ENCODE results near the gene RGL2.

Gene RGL2

DNA sequence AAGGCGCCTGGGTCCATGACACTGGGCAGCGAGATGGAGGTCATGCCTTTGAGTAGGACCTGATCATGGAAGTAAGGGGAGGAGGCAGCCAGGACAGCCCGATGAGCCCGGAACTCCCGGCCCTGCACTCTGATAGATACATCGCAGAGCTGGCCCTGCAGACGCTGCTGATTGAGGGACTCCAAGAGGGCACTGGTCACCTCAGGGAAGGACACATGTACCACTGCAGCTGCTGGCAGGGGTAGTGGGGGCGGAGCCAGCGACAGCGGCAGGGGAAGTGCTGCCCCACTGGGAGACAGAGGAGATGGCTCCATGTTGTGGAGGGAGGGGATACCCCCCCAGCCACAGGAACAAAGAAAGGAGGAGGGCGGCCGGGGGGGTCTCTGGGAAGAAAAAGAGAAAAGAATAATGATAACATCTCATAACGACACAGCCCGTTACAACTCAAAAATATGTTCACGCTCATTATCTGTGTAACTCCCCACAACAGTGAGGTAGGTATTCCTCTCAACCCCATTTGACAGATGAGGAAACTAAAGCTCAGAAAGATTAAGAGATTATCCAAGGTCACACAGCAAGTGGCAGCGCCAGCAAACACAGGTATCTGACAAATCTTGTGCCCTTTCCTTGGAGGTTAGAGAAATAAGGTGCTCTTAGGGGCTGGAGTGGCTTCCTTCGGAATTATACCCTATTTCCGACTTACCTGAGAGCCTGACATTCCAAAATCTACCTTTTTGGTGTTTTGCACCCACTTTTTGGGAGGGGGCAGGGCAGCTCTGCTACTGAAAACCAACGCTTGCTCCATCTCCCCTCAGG lies 18.1 kb upstream of the RGL2 start:
- Histone ChIP-seq H3K9me3 (ENCODE audit: control insufficient read depth in 1 of 2, low read length in 2 of 2) (no peaks in the 10 kb centered on the region), H3K27me3 (ENCODE audit: control insufficient read depth in 1 of 2, insufficient read depth in 2 of 2, low read length in 2 of 2) (no peaks in the 10 kb centered on the region), H3K27ac (ENCODE audit: low read depth, low read length) (no peak overlapping the region), H3K4me1 (ENCODE audit: control insufficient read depth in 1 of 2, insufficient read depth in 2 of 2, low read length in 2 of 2) (peaks cover 55 to 73% of the 10 kb centered on the region in 2 donors), H3K36me3 (ENCODE audit: control insufficient read depth in 1 of 2, insufficient read depth in 2 of 2, low read length in 2 of 2) (peaks cover 26 to 37% of the 10 kb centered on the region in 2 donors), H3K9ac (ENCODE audit: low read depth in 1 of 2, low read length in 2 of 2) (no peak overlapping the region), H3K4me3 (ENCODE audit: low read depth in 1 of 2, low read length in 2 of 2) (peak overlapping the region; percentile 50 to 59)

DNA sequence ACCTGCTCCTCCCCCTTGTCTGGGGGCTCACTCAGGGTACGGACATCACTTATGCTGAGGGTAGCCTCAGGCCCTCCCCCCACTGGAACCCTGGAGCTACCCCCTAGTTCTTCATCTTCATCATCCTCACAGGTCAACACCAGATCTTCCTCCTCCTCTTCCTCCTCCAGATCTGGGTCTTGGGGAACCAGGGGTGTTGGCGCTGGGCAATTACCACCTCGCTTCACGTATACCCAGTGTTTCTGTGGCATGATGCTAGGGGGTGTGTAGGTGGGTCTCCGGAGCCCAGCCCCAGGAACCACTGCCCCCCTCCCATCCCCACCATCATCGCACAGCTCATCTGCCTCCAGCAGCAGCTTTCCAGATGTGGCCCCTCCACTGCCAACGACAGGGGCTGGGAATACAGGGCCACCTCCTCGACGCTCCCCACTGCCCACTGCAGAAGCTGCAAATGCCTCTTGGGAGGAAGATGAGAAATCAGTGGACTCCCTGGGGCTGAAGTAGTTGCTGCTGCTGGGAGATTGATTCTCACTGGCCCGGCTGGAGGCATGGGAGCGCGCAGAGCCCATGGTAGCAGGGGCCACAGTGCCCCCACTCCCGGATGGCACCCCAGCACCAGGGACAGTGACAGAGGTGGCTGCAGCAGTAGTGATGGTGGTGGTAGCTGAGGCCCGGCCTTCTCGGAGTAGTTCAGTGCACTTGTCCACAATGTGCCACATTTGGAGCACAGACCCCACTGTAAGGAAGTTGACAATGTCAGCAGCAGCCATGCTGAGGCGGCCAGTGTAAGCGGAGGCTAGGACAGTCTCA lies 17.3 kb upstream of the RGL2 start:
- Histone ChIP-seq H3K4me3 (ENCODE audit: low read depth in 1 of 2, low read length in 2 of 2) (peak overlapping the region in 1 of 2 donors; percentile 94), H3K9me3 (ENCODE audit: control insufficient read depth in 1 of 2, low read length in 2 of 2) (no peaks in the 10 kb centered on the region), H3K27me3 (ENCODE audit: control insufficient read depth in 1 of 2, insufficient read depth in 2 of 2, low read length in 2 of 2) (no peaks in the 10 kb centered on the region), H3K4me1 (ENCODE audit: control insufficient read depth in 1 of 2, insufficient read depth in 2 of 2, low read length in 2 of 2) (peaks cover 50 to 68% of the 10 kb centered on the region in 2 donors), H3K27ac (ENCODE audit: low read depth, low read length) (no peak overlapping the region), H3K9ac (ENCODE audit: low read depth in 1 of 2, low read length in 2 of 2) (no peak overlapping the region), H3K36me3 (ENCODE audit: control insufficient read depth in 1 of 2, insufficient read depth in 2 of 2, low read length in 2 of 2) (peaks cover 25 to 35% of the 10 kb centered on the region in 2 donors)

DNA sequence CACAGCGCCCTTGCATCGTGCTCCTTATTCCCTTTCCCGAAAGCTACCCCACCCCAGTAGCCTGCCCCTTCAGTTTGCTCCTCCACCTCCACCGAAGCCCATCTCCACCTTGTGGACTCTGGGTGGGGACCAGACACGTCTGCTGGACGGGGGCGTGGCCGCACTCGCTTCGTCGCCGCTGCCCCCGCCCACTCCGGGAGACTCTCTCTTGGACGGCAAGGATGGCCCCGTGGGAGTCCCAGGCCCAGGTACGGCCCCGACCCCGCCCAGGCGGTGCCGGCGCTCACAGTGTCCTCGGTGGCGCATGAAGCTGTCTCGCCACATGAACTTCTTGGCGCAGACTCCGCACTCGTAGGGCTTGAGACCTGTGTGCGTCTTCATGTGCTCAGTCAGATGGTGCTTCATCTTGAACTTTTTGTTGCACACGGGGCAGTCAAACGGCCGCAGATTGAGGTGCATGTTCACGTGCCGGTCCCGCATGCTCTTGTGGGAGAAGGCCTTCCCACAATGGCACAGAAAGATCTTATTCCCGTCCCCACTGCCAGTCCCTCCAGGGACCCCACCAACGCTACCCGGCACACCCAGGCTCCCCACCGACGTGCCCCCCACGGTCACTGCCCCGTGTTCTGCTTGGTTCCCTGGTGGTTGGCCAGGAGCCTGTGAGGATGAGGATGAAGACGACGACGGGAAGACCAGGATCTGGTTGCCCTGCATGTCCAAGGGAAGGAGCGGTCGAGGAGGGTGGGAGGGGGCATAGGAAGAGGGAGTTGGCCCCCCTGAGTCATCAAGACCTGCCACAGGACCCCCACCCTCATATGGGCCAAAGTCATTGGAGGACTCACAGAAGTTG lies 16.4 kb upstream of the RGL2 start:
- Histone ChIP-seq H3K4me3 (ENCODE audit: low read depth in 1 of 2, low read length in 2 of 2) (peak overlapping the region; percentile 94 to 99), H3K36me3 (ENCODE audit: control insufficient read depth in 1 of 2, insufficient read depth in 2 of 2, low read length in 2 of 2) (peaks cover 17 to 33% of the 10 kb centered on the region in 2 donors), H3K4me1 (ENCODE audit: control insufficient read depth in 1 of 2, insufficient read depth in 2 of 2, low read length in 2 of 2) (peaks cover 42 to 64% of the 10 kb centered on the region in 2 donors), H3K27me3 (ENCODE audit: control insufficient read depth in 1 of 2, insufficient read depth in 2 of 2, low read length in 2 of 2) (no peaks in the 10 kb centered on the region), H3K9ac (ENCODE audit: low read depth in 1 of 2, low read length in 2 of 2) (peak overlapping the region; percentile 65 to 96), H3K9me3 (ENCODE audit: control insufficient read depth in 1 of 2, low read length in 2 of 2) (no peaks in the 10 kb centered on the region), H3K27ac (ENCODE audit: low read depth, low read length) (peak overlapping the region; percentile 98)

DNA sequence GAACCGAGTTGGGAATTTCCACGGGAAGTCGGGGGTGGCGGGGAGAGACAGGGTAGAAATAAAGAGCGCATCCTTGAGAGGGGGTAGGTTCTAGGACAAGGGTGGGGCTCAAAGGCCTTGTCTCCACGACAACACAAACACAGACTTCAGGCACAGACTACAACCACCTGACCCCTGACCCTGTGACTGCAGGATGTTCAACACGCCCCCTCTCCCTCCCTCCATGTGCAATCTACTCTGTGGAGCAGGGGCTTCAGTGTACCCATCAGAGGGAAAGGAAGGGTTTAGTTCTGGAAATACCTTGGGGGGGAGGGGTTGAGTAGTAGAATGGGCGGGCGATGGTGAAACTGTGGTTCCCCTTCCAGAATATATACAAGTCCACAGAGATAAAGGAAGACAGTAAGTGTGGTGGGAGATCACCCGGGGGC lies 15.8 kb upstream of the RGL2 start:
- peak overlapping the region; percentile 65 to 96 for H3K9ac ChIP-seq (ENCODE audit: low read depth in 1 of 2, low read length in 2 of 2)
- H3K4me3 ChIP-seq (ENCODE audit: low read depth in 1 of 2, low read length in 2 of 2) = peak overlapping the region; percentile 94 to 99
- H3K27ac ChIP-seq (ENCODE audit: low read depth, low read length) = peak overlapping the region; percentile 98
- H3K36me3 ChIP-seq (ENCODE audit: control insufficient read depth in 1 of 2, insufficient read depth in 2 of 2, low read length in 2 of 2) = peaks cover 11 to 26% of the 10 kb centered on the region in 2 donors
- H3K27me3 ChIP-seq (ENCODE audit: control insufficient read depth in 1 of 2, insufficient read depth in 2 of 2, low read length in 2 of 2) = no peaks in the 10 kb centered on the region
- peaks cover 36 to 59% of the 10 kb centered on the region in 2 donors for H3K4me1 ChIP-seq (ENCODE audit: control insufficient read depth in 1 of 2, insufficient read depth in 2 of 2, low read length in 2 of 2)
- H3K9me3 ChIP-seq (ENCODE audit: control insufficient read depth in 1 of 2, low read length in 2 of 2) = no peaks in the 10 kb centered on the region

DNA sequence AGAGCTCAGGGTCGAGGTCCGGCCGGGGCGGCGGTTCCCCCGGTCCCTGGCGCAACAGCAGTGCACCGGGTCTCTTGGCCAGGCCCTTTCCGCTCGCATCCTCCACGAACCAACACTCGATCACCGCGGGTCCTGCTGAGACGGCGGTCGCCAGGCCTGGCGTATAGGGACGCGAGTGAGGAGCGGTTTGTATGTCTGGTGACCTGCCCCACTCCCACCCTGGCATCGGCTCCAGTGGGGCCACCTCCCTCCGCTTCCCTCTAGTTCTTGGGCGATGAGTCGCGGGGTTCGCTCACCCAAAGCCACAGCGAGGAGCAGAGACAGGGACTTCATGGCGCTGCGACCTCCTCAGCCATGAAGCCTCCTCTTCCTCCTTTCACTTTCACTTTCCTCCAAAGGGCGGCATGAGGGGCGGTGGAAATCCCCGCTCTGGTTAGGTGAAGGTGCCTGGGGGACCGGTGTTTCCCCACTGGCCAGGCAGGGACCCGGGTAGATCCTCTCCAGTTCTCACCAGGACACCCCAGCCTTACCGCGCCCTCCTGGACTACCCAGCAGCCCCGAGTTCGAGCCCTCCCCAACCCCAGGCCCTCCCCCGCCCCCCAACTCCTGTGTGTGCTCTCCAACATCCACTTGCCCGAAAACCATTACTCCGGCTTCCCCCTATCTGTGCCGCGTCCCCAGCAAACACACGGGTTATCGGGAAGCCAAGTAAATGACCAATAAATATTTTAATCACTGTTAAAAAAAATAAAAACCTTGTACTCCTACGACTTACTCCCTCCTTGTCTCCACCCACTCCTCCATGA lies 15.2 kb upstream of the RGL2 start, which contains the start of gene TAPBP:
Gene TAPBP (minus strand): TSS at position 370 of the 806 bp plus-strand sequence. CDS start 37 bp downstream, at position 333.
- peak within 1 kb of the TSS; percentile 94 to 99 for H3K4me3 ChIP-seq (ENCODE audit: low read depth in 1 of 2, low read length in 2 of 2)
- no peaks in the 10 kb centered on the region for H3K27me3 ChIP-seq (ENCODE audit: control insufficient read depth in 1 of 2, insufficient read depth in 2 of 2, low read length in 2 of 2)
- H3K9me3 ChIP-seq (ENCODE audit: control insufficient read depth in 1 of 2, low read length in 2 of 2) = no peaks in the 10 kb centered on the region
- H3K36me3 ChIP-seq (ENCODE audit: control insufficient read depth in 1 of 2, insufficient read depth in 2 of 2, low read length in 2 of 2) = peaks cover 5 to 20% of the 10 kb centered on the region in 2 donors
- H3K4me1 ChIP-seq (ENCODE audit: control insufficient read depth in 1 of 2, insufficient read depth in 2 of 2, low read length in 2 of 2) = peaks cover 30 to 52% of the 10 kb centered on the region in 2 donors
- peak within 1 kb of the TSS; percentile 96 to 99 for H3K9ac ChIP-seq (ENCODE audit: low read depth in 1 of 2, low read length in 2 of 2)
- H3K27ac ChIP-seq (ENCODE audit: low read depth, low read length) = peak within 1 kb of the TSS; percentile 98

DNA sequence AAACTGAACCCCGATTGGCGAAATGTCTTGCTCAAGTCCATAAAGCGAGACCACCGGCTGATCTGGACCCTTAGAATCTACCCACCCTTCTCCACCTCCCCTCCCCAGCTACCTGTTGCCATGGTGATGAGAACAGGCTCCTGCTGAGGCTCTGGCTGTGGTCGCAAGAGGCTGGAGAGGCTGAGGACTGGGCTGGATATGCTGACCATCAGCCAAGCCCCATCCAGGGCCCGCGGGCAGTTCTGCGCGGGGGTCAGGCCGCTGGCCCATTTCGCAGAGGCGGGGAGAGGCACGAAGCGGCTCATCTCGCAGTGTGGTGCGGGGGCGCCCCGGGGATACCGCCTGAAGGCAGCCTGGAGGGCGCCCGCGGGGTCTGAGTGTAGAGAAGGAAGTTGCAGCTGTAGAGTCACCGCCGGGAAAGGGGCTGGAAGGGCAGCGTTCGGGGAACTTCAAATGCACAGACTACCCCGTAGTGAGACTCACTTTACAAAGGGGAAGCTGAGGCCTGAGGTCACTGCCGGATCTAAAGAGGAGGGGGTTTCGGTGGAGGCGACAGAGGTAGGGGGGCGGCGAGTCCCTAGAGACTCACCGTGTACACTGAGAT lies 14.5 kb upstream of the RGL2 start:
- peaks cover 23 to 45% of the 10 kb centered on the region in 2 donors for H3K4me1 ChIP-seq (ENCODE audit: control insufficient read depth in 1 of 2, insufficient read depth in 2 of 2, low read length in 2 of 2)

DNA sequence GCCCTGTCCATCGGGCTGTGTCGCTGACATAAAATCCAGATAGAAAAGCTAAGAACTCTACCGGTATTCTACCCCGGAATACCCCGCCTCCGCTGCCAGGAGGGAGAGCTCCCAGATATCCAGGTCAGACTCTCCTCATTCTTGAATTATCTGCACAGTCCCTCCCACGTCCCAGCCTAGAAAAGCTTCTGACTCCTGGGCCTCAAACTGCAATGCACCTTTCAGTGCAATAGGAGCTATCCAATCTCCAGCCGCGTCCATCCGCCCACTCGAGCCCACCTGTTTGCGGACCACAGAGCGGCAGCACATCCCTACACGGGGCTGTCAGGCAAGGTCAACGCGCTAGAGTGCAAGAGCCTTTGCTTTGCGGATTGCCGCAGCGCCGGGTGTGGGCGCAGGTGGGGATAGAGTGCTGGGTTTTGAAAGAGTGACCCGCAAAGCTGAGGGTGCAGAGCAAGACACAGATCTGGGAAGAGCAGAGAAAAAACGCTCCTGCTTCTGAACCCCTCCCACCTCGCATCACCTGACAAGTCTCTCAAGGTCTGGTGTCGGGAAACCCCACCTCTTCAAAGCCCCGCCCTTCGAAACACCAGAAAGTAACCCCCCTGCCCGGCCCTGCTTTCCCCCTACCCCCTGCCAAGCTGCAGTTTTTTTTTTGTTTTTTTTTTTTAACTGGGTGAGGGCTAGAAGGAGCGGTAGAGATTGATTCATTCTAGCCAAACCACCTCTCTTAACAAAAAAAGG lies 13.8 kb upstream of the RGL2 start:
- peak overlapping the region; percentile 94 to 99 for H3K4me3 ChIP-seq (ENCODE audit: low read depth in 1 of 2, low read length in 2 of 2)
- H3K36me3 ChIP-seq (ENCODE audit: control insufficient read depth in 1 of 2, insufficient read depth in 2 of 2, low read length in 2 of 2) = peaks cover 0 to 20% of the 10 kb centered on the region in 2 donors
- no peaks in the 10 kb centered on the region for H3K9me3 ChIP-seq (ENCODE audit: control insufficient read depth in 1 of 2, low read length in 2 of 2)
- H3K27me3 ChIP-seq (ENCODE audit: control insufficient read depth in 1 of 2, insufficient read depth in 2 of 2, low read length in 2 of 2) = no peaks in the 10 kb centered on the region
- peak overlapping the region; percentile 96 to 99 for H3K9ac ChIP-seq (ENCODE audit: low read depth in 1 of 2, low read length in 2 of 2)
- H3K4me1 ChIP-seq (ENCODE audit: control insufficient read depth in 1 of 2, insufficient read depth in 2 of 2, low read length in 2 of 2) = peaks cover 23 to 45% of the 10 kb centered on the region in 2 donors
- H3K27ac ChIP-seq (ENCODE audit: low read depth, low read length) = peak overlapping the region; percentile 98

More for the DNA sequence above, 14.5 kb upstream of the RGL2 start:
- Histone ChIP-seq H3K9ac (ENCODE audit: low read depth in 1 of 2, low read length in 2 of 2) (peak overlapping the region; percentile 96 to 99), H3K9me3 (ENCODE audit: control insufficient read depth in 1 of 2, low read length in 2 of 2) (no peaks in the 10 kb centered on the region), H3K4me3 (ENCODE audit: low read depth in 1 of 2, low read length in 2 of 2) (peak overlapping the region; percentile 94 to 99), H3K27me3 (ENCODE audit: control insufficient read depth in 1 of 2, insufficient read depth in 2 of 2, low read length in 2 of 2) (no peaks in the 10 kb centered on the region), H3K27ac (ENCODE audit: low read depth, low read length) (peak overlapping the region; percentile 98), H3K36me3 (ENCODE audit: control insufficient read depth in 1 of 2, insufficient read depth in 2 of 2, low read length in 2 of 2) (peaks cover 0 to 19% of the 10 kb centered on the region in 2 donors)

DNA sequence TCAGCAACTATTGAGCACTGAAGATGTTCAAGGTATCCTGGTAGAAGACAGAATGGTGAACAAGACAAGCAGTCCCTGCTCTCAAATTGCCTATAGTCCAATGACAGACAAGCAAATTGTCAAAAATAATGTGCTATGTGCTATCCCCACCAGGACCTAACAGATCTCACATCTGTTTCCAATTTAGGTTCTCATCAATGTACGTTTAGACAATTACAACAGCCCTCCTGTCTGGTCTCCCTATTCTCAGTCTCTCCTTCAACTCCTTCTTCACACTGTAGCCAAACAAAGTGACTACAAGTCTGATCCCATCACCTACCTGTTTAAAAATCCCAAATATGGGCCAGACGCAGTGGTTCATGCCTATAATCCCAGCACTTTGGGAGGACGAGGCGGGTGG lies 7.6 kb upstream of the RGL2 start:
- no peaks in the 10 kb centered on the region for H3K27me3 ChIP-seq (ENCODE audit: control insufficient read depth in 1 of 2, insufficient read depth in 2 of 2, low read length in 2 of 2)
- no peak overlapping the region for H3K4me3 ChIP-seq (ENCODE audit: low read depth in 1 of 2, low read length in 2 of 2)
- H3K9ac ChIP-seq (ENCODE audit: low read depth in 1 of 2, low read length in 2 of 2) = no peak overlapping the region
- no peak overlapping the region for H3K27ac ChIP-seq (ENCODE audit: low read depth, low read length)
- H3K4me1 ChIP-seq (ENCODE audit: control insufficient read depth in 1 of 2, insufficient read depth in 2 of 2, low read length in 2 of 2) = peaks cover 7% of the 10 kb centered on the region in 2 donors
- H3K36me3 ChIP-seq (ENCODE audit: control insufficient read depth in 1 of 2, insufficient read depth in 2 of 2, low read length in 2 of 2) = peaks cover 30 to 52% of the 10 kb centered on the region in 2 donors
- H3K9me3 ChIP-seq (ENCODE audit: control insufficient read depth in 1 of 2, low read length in 2 of 2) = no peaks in the 10 kb centered on the region
